ENCODE data around the gene SLC6A9. TPM values are rescaled to one million over a fixed set of nuclear protein-coding genes. Genes with fewer than 3 reads are reported as not detected.

The SLC6A9 gene
- total and polyA plus RNA-seq, 2 donors (not counting 1 experiment from before 2014, with no cell fraction given) = 0.28 to 5.5 TPM

DNA sequence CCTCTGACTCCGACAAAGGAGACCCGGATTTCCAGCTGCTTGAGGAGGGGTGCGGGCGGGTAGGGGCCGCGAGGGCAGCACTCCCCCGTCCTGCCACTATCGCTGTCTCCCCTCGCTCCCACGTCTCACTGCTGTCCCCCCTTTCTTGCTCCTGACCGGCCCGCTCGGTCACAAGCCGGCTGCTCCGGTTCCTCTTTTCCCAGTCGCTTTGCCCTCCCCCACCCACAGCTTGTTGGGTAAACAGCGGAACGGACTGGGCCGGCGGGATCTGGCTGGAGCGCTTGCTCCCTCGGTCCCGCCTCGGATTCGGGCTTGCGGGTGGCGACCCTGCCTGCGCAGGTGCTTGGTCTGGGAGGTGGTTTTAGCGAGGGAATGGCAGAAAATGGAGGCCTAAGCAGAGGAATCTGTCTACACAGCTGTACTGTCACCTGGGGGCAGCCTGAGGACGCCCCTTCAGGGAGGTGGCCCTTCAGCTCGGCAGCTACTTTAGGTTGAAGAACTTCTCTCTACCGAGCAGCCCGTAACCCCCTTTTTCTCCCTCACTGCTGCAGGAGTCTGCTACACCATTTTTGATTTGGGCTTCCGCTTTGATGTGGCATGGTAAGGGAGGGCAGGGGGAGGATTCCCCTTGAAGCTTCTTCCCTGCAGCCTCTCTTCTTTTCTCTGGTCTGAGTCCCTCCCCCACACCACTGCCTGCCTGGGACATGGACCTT lies 55.9 kb downstream of the SLC6A9 start:
- CTCF ChIA-PET = interaction anchor here (0.8 to 2.3 kb wide), 6 partner anchors 15 to 61 kb away, joined by 3 to 10 read pairs (median 5); partner anchors contain the start of gene IPO13
- H3K9me3 Mint-ChIP-seq (ENCODE audit: insufficient read depth) = no peaks in the 10 kb centered on the region
- peak overlapping the region; percentile 97 for H3K27ac Mint-ChIP-seq
- H3K9me3 ChIP-seq (ENCODE audit: control extremely low read depth in 1 of 3, control insufficient read depth in 2 of 3, insufficient read depth in 1 of 3, low read length in 2 of 3) = no peaks in the 10 kb centered on the region
- H2AFZ ChIP-seq (ENCODE audit: insufficient read depth, low read depth, low read length, poor library complexity, severe bottlenecking) = peak overlapping the region; percentile 91
- peak overlapping the region; percentile 95 for H3K4me2 ChIP-seq (replicated peaks; ENCODE audit: low read depth, low read length, poor library complexity, severe bottlenecking)
- intact Hi-C loops (cut with micrococcal nuclease) = loop anchor here (1.0 to 10.0 kb wide), 3 partner anchors 55 to 1521 kb away; partner anchors contain the start of genes PPCS, ST3GAL3 and ZMYND12
- no peaks in the 10 kb centered on the region for H3K27me3 Mint-ChIP-seq
- peak overlapping the region; percentile 91 for H3K9ac ChIP-seq (ENCODE audit: low read length)
- peaks cover 35% of the 10 kb centered on the region for H3K79me2 ChIP-seq (ENCODE audit: control insufficient read depth, insufficient read depth, low read length)
- peak overlapping the region; percentile 89 to 96 for H3K27ac ChIP-seq (ENCODE audit: low read length in 2 of 2)
- DNase-seq (peak; percentile 76), ATAC-seq (ENCODE audit: low read depth) (peak; percentile 13)
- POLR2A ChIA-PET = interaction anchor here (0.6 to 1.8 kb wide), 4 partner anchors 15 to 1872 kb away, joined by 3 to 5 read pairs (median 4); partner anchors contain the start of genes ARMH1 and TMEM53
- peak overlapping the region; percentile 97 for H3K4me3 Mint-ChIP-seq
- H3K4me1 Mint-ChIP-seq = peaks cover 68% of the 10 kb centered on the region
- H3K4me1 ChIP-seq (ENCODE audit: control insufficient read depth in 2 of 2, insufficient read depth in 2 of 2, low read length in 2 of 2) = peaks cover 38 to 64% of the 10 kb centered on the region in 2 donors
- TF ChIP-seq, protein P1, sequence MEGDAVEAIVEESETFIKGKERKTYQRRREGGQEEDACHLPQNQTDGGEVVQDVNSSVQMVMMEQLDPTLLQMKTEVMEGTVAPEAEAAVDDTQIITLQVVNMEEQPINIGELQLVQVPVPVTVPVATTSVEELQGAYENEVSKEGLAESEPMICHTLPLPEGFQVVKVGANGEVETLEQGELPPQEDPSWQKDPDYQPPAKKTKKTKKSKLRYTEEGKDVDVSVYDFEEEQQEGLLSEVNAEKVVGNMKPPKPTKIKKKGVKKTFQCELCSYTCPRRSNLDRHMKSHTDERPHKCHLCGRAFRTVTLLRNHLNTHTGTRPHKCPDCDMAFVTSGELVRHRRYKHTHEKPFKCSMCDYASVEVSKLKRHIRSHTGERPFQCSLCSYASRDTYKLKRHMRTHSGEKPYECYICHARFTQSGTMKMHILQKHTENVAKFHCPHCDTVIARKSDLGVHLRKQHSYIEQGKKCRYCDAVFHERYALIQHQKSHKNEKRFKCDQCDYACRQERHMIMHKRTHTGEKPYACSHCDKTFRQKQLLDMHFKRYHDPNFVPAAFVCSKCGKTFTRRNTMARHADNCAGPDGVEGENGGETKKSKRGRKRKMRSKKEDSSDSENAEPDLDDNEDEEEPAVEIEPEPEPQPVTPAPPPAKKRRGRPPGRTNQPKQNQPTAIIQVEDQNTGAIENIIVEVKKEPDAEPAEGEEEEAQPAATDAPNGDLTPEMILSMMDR (IDR thresholded peaks at IDR 0.05) = no peak
- no peak for TF ChIP-seq EZH2 (IDR thresholded peaks at IDR 0.05; ENCODE audit: borderline replicate concordance, insufficient read depth, low read depth, low read length, poor library complexity, severe bottlenecking)
- H4K20me1 ChIP-seq (ENCODE audit: control insufficient read depth, insufficient read depth, low read length, poor library complexity, severe bottlenecking) = peaks cover 44% of the 10 kb centered on the region
- H3K27me3 ChIP-seq (replicated peaks in 1 of 4; ENCODE audit: control extremely low read depth in 1 of 4, control insufficient read depth in 3 of 4, insufficient read depth in 4 of 4, low read length in 3 of 4) = no peaks in the 10 kb centered on the region
- 0% methylated on average over 23 of the region's 34 CpGs for WGBS (ENCODE audit: insufficient coverage)
- peaks cover 0 to 33% of the 10 kb centered on the region in 2 experiments for H3K36me3 ChIP-seq (replicated peaks in 1 of 2; ENCODE audit: control extremely low read depth in 1 of 2, control insufficient read depth in 1 of 2, extremely low read depth in 1 of 2, insufficient read depth in 2 of 2, low read length in 1 of 2)
- H3K4me3 ChIP-seq (ENCODE audit: control extremely low read depth in 1 of 5, extremely low read depth in 1 of 5, insufficient read depth in 1 of 5, low read depth in 2 of 5, low read length in 4 of 5) = peak overlapping the region; percentile 79 to 97 (median 89)

Data from B cell (primary cell).